ENCODE data around the gene SLC28A1.

- TF ChIP-seq CTCF (IDR thresholded peaks at IDR 0.05): no peak
- no peak for TF ChIP-seq POLR2AphosphoS5 (IDR thresholded peaks at IDR 0.05)
- no peak for TF ChIP-seq POLR2A (IDR thresholded peaks at IDR 0.05)
- no peak for TF ChIP-seq EP300 (IDR thresholded peaks at IDR 0.05; ENCODE audit: low read depth)
Measured at GRCh38 chr15:84899750-84900149, 15.3 kb downstream of the SLC28A1 start.
